Cardiac septum (tissue), 1 donor: ENCODE data around the gene DPYSL3. TPM values are rescaled to one million over a fixed set of nuclear protein-coding genes. Genes with fewer than 3 reads are reported as not detected.
"Not testable (repeated sequence)": the region's sequence is repeated elsewhere in the genome, so short reads cannot be mapped to it uniquely, and the experiment has no call there.

ENCODE experiments used
- DNase-seq: peaks from one replicate; pipeline ENCODE4 v3.0.0-alpha.2; 2020; ENCODE audit warnings: low spot score
- intact Hi-C: fragments of 100-400 bp; cut with DNase I; formaldehyde crosslinking; loops from one replicate; pipeline ENCODE4 v1.14.0; 2022
- total RNA-seq: library from RNA; stranded (reverse); fragmentation: NEBNext Ultra II Directional; extraction: Animal tissue kit (Norgen Biotek cat#: 25700); gene quantifications from one replicate; pipeline ENCODE4 v1.2.1, GENCODE V29; 2021
- donor health status: DM: no; HTN: no; CAD: no.

Gene DPYSL3
- total RNA-seq, 1 donor from 2014 or later, result 51.1 TPM

GRCh38 chr5:147390654-147391225, 119.1 kb downstream of the DPYSL3 start:
- intact Hi-C loops, result loop anchor here (5.0 kb wide), 1 partner anchor 167 kb away; no protein-coding TSS in a partner anchor
- no peak for DNase-seq

GRCh38 chr5:147388184-147389108, 121.4 kb downstream of the DPYSL3 start:
- no peak for DNase-seq
- intact Hi-C loops, result loop anchor here (10.0 kb wide), 1 partner anchor 164 kb away; no protein-coding TSS in a partner anchor

GRCh38 chr5:147387109-147387508, 122.8 kb downstream of the DPYSL3 start:
- no peak for DNase-seq
- intact Hi-C loops, result loop anchor here (10.0 kb wide), 1 partner anchor 162 kb away; no protein-coding TSS in a partner anchor

- intact Hi-C loops, result loop anchor here (10.0 kb wide), 1 partner anchor 160 kb away; no protein-coding TSS in a partner anchor
- DNase-seq, result no peak
Measured at GRCh38 chr5:147384346-147385193, 125.3 kb downstream of the DPYSL3 start.

- intact Hi-C loops, result loop anchor here (10.0 kb wide), 1 partner anchor 158 kb away; no protein-coding TSS in a partner anchor
- no peak for DNase-seq
Measured at GRCh38 chr5:147382776-147383175, 127.1 kb downstream of the DPYSL3 start.

- intact Hi-C loops, result loop anchor here (10.0 kb wide), 1 partner anchor 157 kb away; no protein-coding TSS in a partner anchor
- no peak for DNase-seq
Measured at GRCh38 chr5:147381555-147381954, 128.3 kb downstream of the DPYSL3 start.

- intact Hi-C loops, result no loop called here
- no peak for DNase-seq
Measured at GRCh38 chr5:147377682-147378081, 132.2 kb downstream of the DPYSL3 start.

- intact Hi-C loops, result no loop called here
- DNase-seq, result no peak
Measured at GRCh38 chr5:147375151-147375550, 134.7 kb downstream of the DPYSL3 start.

GRCh38 chr5:147373328-147373727, 136.5 kb downstream of the DPYSL3 start:
- DNase-seq, result no peak
- intact Hi-C loops, result no loop called here

GRCh38 chr5:147372191-147372590, 137.7 kb downstream of the DPYSL3 start:
- no peak for DNase-seq
- intact Hi-C loops, result no loop called here

GRCh38 chr5:147371290-147371689, 138.6 kb downstream of the DPYSL3 start:
- no peak for DNase-seq
- intact Hi-C loops, result no loop called here

- intact Hi-C loops, result no loop called here
- DNase-seq, result no peak
Measured at GRCh38 chr5:147369742-147370374, 140.0 kb downstream of the DPYSL3 start.

GRCh38 chr5:147367381-147367780, 142.5 kb downstream of the DPYSL3 start:
- intact Hi-C loops, DNase-seq: not testable (repeated sequence)

GRCh38 chr5:147361441-147362175, 148.3 kb downstream of the DPYSL3 start:
- no peak for DNase-seq
- intact Hi-C loops, result no loop called here

- intact Hi-C loops, result no loop called here
- no peak for DNase-seq
Measured at GRCh38 chr5:147360816-147361215, 149.1 kb downstream of the DPYSL3 start.

GRCh38 chr5:147359581-147359980, 150.3 kb downstream of the DPYSL3 start:
- no peak for DNase-seq
- intact Hi-C loops, result no loop called here

GRCh38 chr5:147359101-147359500, 150.8 kb downstream of the DPYSL3 start:
- no peak for DNase-seq
- intact Hi-C loops, result no loop called here

- DNase-seq, result no peak
- intact Hi-C loops, result no loop called here
Measured at GRCh38 chr5:147349241-147349640, 160.6 kb downstream of the DPYSL3 start.

GRCh38 chr5:147348451-147348850, 161.4 kb downstream of the DPYSL3 start:
- intact Hi-C loops, result no loop called here

More at GRCh38 chr5:147348451-147348850, 161.4 kb downstream of the DPYSL3 start:
- no peak for DNase-seq
